Esophagus (tissue), 2 donors: ENCODE data around the gene WDR48. TPM values are rescaled to one million over a fixed set of nuclear protein-coding genes. Genes with fewer than 3 reads are reported as not detected.
"Not testable (repeated sequence)": the region's sequence is repeated elsewhere in the genome, so short reads cannot be mapped to it uniquely, and the experiment has no call there.

ENCODE experiments used
- H3K27ac ChIP-seq, 2 donors: one replicate each; pipeline ENCODE4 v1.5.1; 2013; ENCODE audit warnings: low read depth in 2 of 2, mild to moderate bottlenecking in 2 of 2, inconsistent platforms in 1 of 2, low read length in 1 of 2, moderate library complexity in 1 of 2
- H3K27me3 ChIP-seq, 2 donors: one replicate each; pipeline ENCODE4 v1.6.1; 2013; ENCODE audit warnings: low read length in 2 of 2, control low read depth in 1 of 2, mild to moderate bottlenecking in 1 of 2; ENCODE audit not compliant: insufficient read depth in 2 of 2, control insufficient read depth in 1 of 2
- H3K36me3 ChIP-seq, 2 donors: one replicate each; pipeline ENCODE4 v1.6.1; 2013; ENCODE audit warnings: low read length in 1 of 2; ENCODE audit not compliant: control insufficient read depth in 2 of 2, insufficient read depth in 2 of 2
- H3K4me1 ChIP-seq, 2 donors: one replicate each; pipeline ENCODE4 v1.6.1; 2013; ENCODE audit warnings: low read length in 1 of 2; ENCODE audit not compliant: control insufficient read depth in 2 of 2, insufficient read depth in 2 of 2
- H3K4me3 ChIP-seq, 2 donors: one replicate each; pipeline ENCODE4 v1.5.1; 2013; ENCODE audit warnings: low read length in 2 of 2, mild to moderate bottlenecking in 2 of 2, low read depth in 1 of 2, moderate library complexity in 1 of 2
- H3K9me3 ChIP-seq, 2 donors: one replicate each; pipeline ENCODE4 v1.6.1; 2013; ENCODE audit warnings: mild to moderate bottlenecking in 2 of 2, low read depth in 1 of 2, low read length in 1 of 2, moderate library complexity in 1 of 2; ENCODE audit not compliant: control insufficient read depth in 2 of 2, insufficient read depth in 1 of 2
- whole genome bisulfite sequencing, 2 donors: extraction: QIAGEN DNeasy Blood & Tissue Kit; methylation state at CpG; one replicate each; pipeline ENCODE4 v1.1.7; 2013; 5-methylcytosine and 5-hydroxymethylcytosine counted together
- polyA plus RNA-seq, 2 donors: library from polyadenylated mRNA; stranded (reverse); fragments of 200-250 nt; gene quantifications; one replicate each; pipeline ENCODE4 v1.2.3, GENCODE V29; 2013
- donor health status: healthy with polysubstance abuse.
- donor health status: Bipolar disorder and iron deficiency.

The WDR48 gene
- polyA plus RNA-seq, 2 donors: 7.3 to 10.4 TPM

GRCh38 chr3:39061228-39061627, 9.4 kb downstream of the WDR48 start:
- H3K4me3 ChIP-seq, H3K27me3 ChIP-seq, H3K4me1 ChIP-seq, H3K36me3 ChIP-seq, H3K27ac ChIP-seq, H3K9me3 ChIP-seq: not testable (repeated sequence)
- 79 to 82% methylated on average over 2 of the region's 2 CpGs for WGBS, 2 donors

- Histone ChIP-seq H3K9me3 (no peaks in the 10 kb centered on the region), H3K27me3 (no peaks in the 10 kb centered on the region), H3K27ac (no peak overlapping the region), H3K4me3 (no peak overlapping the region), H3K4me1 (peaks cover 0 to 2% of the 10 kb centered on the region in 2 donors), H3K36me3 (no peaks in the 10 kb centered on the region)
- WGBS, 2 donors: 74 to 79% methylated on average over 1 of the region's 1 CpG
Observed at GRCh38 chr3:39062180-39062579, 10.4 kb downstream of the WDR48 start.

- Histone ChIP-seq H3K36me3 (no peaks in the 10 kb centered on the region), H3K27me3 (no peaks in the 10 kb centered on the region), H3K9me3 (no peaks in the 10 kb centered on the region), H3K4me1 (no peaks in the 10 kb centered on the region), H3K4me3 (no peak overlapping the region), H3K27ac (no peak overlapping the region)
- WGBS, 2 donors: 81 to 87% methylated on average over 3 of the region's 3 CpGs
Observed at GRCh38 chr3:39063143-39063542, 11.3 kb downstream of the WDR48 start.

- no peak overlapping the region for H3K4me3 ChIP-seq
- no peaks in the 10 kb centered on the region for H3K4me1 ChIP-seq
- no peaks in the 10 kb centered on the region for H3K27me3 ChIP-seq
- H3K27ac ChIP-seq: no peak overlapping the region
- 89 to 91% methylated on average over 1 of the region's 1 CpG for WGBS, 2 donors
- no peaks in the 10 kb centered on the region for H3K9me3 ChIP-seq
- H3K36me3 ChIP-seq: no peaks in the 10 kb centered on the region
Observed at GRCh38 chr3:39064646-39065045, 12.8 kb downstream of the WDR48 start.

- no peaks in the 10 kb centered on the region for H3K9me3 ChIP-seq
- H3K4me1 ChIP-seq: no peaks in the 10 kb centered on the region
- 27 to 38% methylated on average over 1 of the region's 1 CpG for WGBS, 2 donors
- no peak overlapping the region for H3K4me3 ChIP-seq
- H3K27me3 ChIP-seq: no peaks in the 10 kb centered on the region
- no peak overlapping the region for H3K27ac ChIP-seq
- H3K36me3 ChIP-seq: no peaks in the 10 kb centered on the region
Observed at GRCh38 chr3:39065197-39065596, 13.4 kb downstream of the WDR48 start.

GRCh38 chr3:39067286-39067685, 15.5 kb downstream of the WDR48 start:
- Histone ChIP-seq H3K27ac (no peak overlapping the region), H3K36me3 (peaks cover 3 to 4% of the 10 kb centered on the region in 2 donors), H3K4me1 (no peaks in the 10 kb centered on the region), H3K4me3 (no peak overlapping the region), H3K9me3 (no peaks in the 10 kb centered on the region), H3K27me3 (no peaks in the 10 kb centered on the region)
- 26 to 48% methylated on average over 1 of the region's 1 CpG for WGBS, 2 donors

GRCh38 chr3:39068556-39068955, 16.7 kb downstream of the WDR48 start:
- WGBS, 2 donors: 89 to 91% methylated on average over 3 of the region's 3 CpGs
- H3K4me1 ChIP-seq: no peaks in the 10 kb centered on the region
- no peak overlapping the region for H3K27ac ChIP-seq
- H3K9me3 ChIP-seq: no peaks in the 10 kb centered on the region
- H3K27me3 ChIP-seq: no peaks in the 10 kb centered on the region
- H3K4me3 ChIP-seq: no peak overlapping the region
- peaks cover 6 to 8% of the 10 kb centered on the region in 2 donors for H3K36me3 ChIP-seq

- Histone ChIP-seq H3K4me3 (no peak overlapping the region), H3K36me3 (peaks cover 12 to 20% of the 10 kb centered on the region in 2 donors), H3K27me3 (no peaks in the 10 kb centered on the region), H3K9me3 (no peaks in the 10 kb centered on the region), H3K4me1 (no peaks in the 10 kb centered on the region), H3K27ac (no peak overlapping the region)
- WGBS, 2 donors: 97% methylated on average over 10 of the region's 10 CpGs
Observed at GRCh38 chr3:39075910-39076309, 24.1 kb downstream of the WDR48 start.

GRCh38 chr3:39079530-39079929, 27.7 kb downstream of the WDR48 start:
- Histone ChIP-seq H3K4me3 (no peak overlapping the region), H3K27me3 (no peaks in the 10 kb centered on the region), H3K4me1 (no peaks in the 10 kb centered on the region), H3K36me3 (peaks cover 8 to 12% of the 10 kb centered on the region in 2 donors), H3K27ac (no peak overlapping the region), H3K9me3 (no peaks in the 10 kb centered on the region)

- H3K36me3 ChIP-seq: peaks cover 6 to 12% of the 10 kb centered on the region in 2 donors
- H3K9me3 ChIP-seq: no peaks in the 10 kb centered on the region
- H3K4me1 ChIP-seq: no peaks in the 10 kb centered on the region
- H3K27me3 ChIP-seq: no peaks in the 10 kb centered on the region
- H3K4me3 ChIP-seq: no peak overlapping the region
- H3K27ac ChIP-seq: no peak overlapping the region
Observed at GRCh38 chr3:39080026-39080425, 28.2 kb downstream of the WDR48 start.
